Stimulated activated memory B cell treated with anti-CD40 and anti-IgM and Interleukin-4, amounts not matched to agents 10 μg/mL and 1 μg/mL and 100 μg/mL, for 72 hours (primary cell): ENCODE measurements around the gene CNTN5.

Source experiments
- ATAC-seq: fragments of 150-1000 bp; cut with Tn5 transposase; 2 replicates; pipeline ENCODE4 v1.10.0; 2021
- H3K27ac Mint-ChIP-seq: one replicate; pipeline ENCODE4 v1.8.0; 2022; ENCODE audit warnings: mild to moderate bottlenecking, mixed read lengths
- H3K27me3 Mint-ChIP-seq: one replicate; pipeline ENCODE4 v1.8.0; 2022; ENCODE audit warnings: mixed read lengths
- H3K36me3 Mint-ChIP-seq: one replicate; pipeline ENCODE4 v1.8.0; 2022; ENCODE audit warnings: mixed read lengths
- H3K4me1 Mint-ChIP-seq: one replicate; pipeline ENCODE4 v1.8.0; 2022; ENCODE audit warnings: mixed read lengths
- H3K4me3 Mint-ChIP-seq: one replicate; pipeline ENCODE4 v1.8.0; 2022; ENCODE audit warnings: mild to moderate bottlenecking, moderate library complexity, mixed read lengths
- H3K9me3 Mint-ChIP-seq: one replicate; pipeline ENCODE4 v1.8.0; 2022; ENCODE audit warnings: mixed read lengths

Gene CNTN5

DNA sequence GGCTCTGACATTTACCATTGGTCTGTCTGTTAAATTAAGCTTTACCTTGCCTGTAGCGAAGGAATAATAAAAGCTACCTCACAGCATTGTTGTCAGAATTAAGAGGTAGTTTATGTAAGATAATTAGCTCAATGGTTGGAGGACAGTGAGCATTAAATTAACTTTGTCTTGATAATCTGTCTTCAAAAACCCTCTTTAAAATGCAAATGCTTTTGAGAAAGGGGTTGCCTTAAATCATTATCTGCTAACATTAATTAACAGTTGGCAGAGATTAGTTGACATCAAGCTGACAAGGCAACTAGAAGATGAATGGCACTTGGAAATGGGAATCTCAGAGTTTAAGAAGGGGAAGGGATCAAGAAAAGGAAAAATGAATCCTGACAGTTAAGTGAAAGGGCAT, 905.2 kb downstream of the CNTN5 start:
- Mint-ChIP-seq H3K9me3 (peaks cover 14% of the 10 kb centered on the region), H3K4me1 (no peaks in the 10 kb centered on the region), H3K27me3 (no peaks in the 10 kb centered on the region), H3K36me3 (no peaks in the 10 kb centered on the region), H3K4me3 (no peak overlapping the region), H3K27ac (no peak overlapping the region)
- ATAC-seq = no peak

DNA sequence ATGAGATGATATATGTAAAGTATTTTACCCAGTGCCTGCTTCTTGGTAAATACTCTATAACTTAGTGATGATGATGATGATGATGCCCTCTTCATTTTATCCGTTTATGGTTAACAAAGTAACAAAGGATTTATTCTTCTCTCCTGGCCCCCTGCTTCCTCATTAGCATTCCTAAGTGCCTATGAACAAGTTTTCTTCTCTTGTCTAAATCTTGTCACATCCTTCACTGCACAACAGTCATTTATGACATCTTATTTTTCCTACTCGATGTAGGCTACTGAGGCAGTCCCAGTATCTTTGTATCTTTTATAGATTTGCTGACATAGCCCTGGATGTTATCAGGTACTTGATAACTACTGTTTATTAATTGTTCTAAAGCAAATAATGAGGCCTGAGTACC, 911.9 kb downstream of the CNTN5 start:
- Mint-ChIP-seq H3K4me3 (no peak overlapping the region), H3K36me3 (no peaks in the 10 kb centered on the region), H3K9me3 (peaks cover 12% of the 10 kb centered on the region), H3K4me1 (no peaks in the 10 kb centered on the region), H3K27me3 (no peaks in the 10 kb centered on the region), H3K27ac (no peak overlapping the region)
- ATAC-seq = no peak

DNA sequence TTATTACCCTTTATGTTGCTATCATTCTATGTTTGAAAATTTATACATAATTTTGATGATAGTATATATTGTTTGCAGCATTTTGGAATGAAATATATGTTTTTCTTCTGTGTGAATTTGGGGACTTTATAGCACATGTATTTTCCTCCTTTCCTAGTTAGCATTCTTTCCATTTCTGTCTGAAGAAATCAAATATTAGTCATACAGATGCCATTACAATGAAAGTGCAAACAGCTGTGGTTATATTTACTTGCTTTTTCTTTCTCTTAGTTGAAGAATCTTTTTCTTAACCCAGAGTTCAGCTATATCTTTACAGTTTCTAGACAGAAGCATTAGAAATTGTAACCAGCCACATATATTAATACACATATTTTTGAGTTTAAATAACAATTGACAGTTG, 913.3 kb downstream of the CNTN5 start:
- Mint-ChIP-seq H3K27ac (no peak overlapping the region), H3K36me3 (no peaks in the 10 kb centered on the region)
- no peak for ATAC-seq

DNA sequence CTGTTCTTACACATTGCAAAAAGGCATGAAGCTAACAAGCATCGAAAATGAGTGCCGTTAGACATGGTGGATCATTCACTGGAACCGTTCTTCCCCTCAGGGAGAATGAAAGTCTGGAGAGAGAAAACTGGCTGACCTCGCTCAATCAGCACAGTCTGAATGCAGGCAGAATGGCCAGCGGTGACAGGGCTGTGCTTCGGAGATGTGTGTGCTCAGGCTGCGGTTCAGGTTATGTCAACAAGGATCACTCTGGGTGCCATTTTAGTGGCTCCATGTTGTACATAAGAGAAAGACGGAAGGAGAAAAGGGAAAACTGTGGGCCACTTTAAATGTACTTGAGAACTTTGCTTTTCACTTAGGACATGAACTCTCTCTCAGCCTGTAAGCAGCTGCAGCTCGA, 916.6 kb downstream of the CNTN5 start:
- no peak overlapping the region for H3K4me3 Mint-ChIP-seq
- no peak for ATAC-seq
- H3K36me3 Mint-ChIP-seq = no peaks in the 10 kb centered on the region
- no peak overlapping the region for H3K27ac Mint-ChIP-seq
- peaks cover 5% of the 10 kb centered on the region for H3K9me3 Mint-ChIP-seq
- H3K4me1 Mint-ChIP-seq = no peaks in the 10 kb centered on the region
- no peaks in the 10 kb centered on the region for H3K27me3 Mint-ChIP-seq

More for the DNA sequence above, 913.3 kb downstream of the CNTN5 start:
- Mint-ChIP-seq H3K4me1 (no peaks in the 10 kb centered on the region), H3K27me3 (no peaks in the 10 kb centered on the region), H3K9me3 (peaks cover 5% of the 10 kb centered on the region), H3K4me3 (no peak overlapping the region)

DNA sequence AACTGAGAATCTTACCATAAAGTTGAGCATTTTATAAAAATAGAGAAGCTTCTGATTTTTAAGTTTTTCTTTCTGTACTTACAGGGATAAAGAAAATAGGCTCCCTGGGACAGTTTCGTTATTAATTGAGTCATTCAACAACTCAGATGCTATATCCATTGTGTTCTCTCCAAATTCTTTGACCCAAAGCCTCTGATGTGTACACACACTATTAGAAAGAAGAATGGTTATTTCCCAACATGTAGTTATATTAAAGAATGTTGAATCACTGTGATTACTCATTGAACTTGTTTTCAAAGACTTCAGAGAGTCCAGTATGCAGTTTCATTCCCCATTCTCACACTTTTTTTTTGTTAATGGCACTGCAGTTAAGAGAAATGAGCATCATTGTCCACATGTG, 932.1 kb downstream of the CNTN5 start:
- no peak for ATAC-seq
- Mint-ChIP-seq H3K36me3 (no peaks in the 10 kb centered on the region), H3K27me3 (no peaks in the 10 kb centered on the region), H3K4me3 (no peak overlapping the region), H3K9me3 (peaks cover 2% of the 10 kb centered on the region), H3K27ac (no peak overlapping the region), H3K4me1 (no peaks in the 10 kb centered on the region)

DNA sequence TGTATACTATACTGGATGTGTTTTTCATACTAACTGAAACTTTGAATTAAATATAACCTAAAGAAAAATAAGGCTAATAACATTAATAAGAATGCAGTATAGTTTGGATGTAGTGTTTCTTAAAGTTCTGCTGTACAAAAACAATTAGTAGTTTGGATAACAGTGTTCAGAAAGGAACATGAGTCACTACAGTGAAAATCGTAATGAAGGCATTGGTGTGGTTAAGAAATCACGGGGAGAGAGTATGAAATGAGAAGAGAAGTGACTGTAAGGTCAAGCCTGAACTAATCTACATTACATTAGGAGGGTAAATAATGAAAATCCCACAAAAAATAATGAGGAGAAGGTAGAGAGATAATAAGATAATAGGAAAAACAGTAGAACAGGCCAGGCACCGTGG, 939.8 kb downstream of the CNTN5 start:
- Mint-ChIP-seq H3K36me3 (no peaks in the 10 kb centered on the region), H3K4me3 (no peak overlapping the region), H3K27me3 (no peaks in the 10 kb centered on the region), H3K4me1 (no peaks in the 10 kb centered on the region), H3K9me3 (peaks cover 14% of the 10 kb centered on the region), H3K27ac (no peak overlapping the region)
- ATAC-seq = no peak

DNA sequence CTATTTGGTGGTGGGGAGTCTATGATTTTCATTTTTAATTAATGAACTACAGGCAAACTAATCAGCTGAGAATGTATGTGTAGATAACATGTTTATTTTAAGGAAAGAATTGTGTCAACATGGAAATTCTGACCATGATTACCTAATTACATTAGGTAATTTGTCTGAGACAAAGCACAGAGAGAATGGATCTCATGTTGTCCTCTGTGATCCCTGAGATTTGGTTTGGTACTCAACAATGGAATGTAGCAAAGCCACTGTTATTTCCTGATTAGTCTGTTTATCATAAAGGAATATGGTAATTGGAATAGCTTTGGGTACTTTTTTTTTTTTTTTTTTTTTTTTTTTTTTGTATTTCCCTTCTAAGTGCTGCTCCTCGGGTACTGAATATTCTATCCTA, 947.6 kb downstream of the CNTN5 start:
- H3K4me1 Mint-ChIP-seq = no peaks in the 10 kb centered on the region
- no peak for ATAC-seq
- no peak overlapping the region for H3K4me3 Mint-ChIP-seq
- no peaks in the 10 kb centered on the region for H3K36me3 Mint-ChIP-seq
- peaks cover 6% of the 10 kb centered on the region for H3K9me3 Mint-ChIP-seq
- no peak overlapping the region for H3K27ac Mint-ChIP-seq
- no peaks in the 10 kb centered on the region for H3K27me3 Mint-ChIP-seq

DNA sequence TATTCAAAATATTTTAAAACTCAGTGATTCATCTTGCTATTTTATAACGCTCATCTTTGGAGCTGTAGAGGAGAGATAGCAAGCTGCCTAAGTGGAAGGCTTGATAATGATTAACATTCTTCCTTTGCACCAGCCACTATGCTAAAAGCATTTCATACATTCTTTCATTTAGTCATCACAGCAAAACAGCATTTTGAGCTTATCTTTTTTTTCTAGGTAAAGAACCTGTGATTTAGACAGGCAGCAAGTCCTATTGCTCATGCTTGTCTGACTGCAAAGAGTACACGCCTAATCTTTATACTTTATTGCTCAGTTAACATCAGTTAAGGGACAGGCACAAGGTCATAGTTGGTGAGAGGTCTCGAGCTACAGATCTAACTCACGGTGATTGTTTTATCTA, 953.2 kb downstream of the CNTN5 start:
- Mint-ChIP-seq H3K27ac (no peak overlapping the region), H3K4me3 (no peak overlapping the region), H3K27me3 (no peaks in the 10 kb centered on the region), H3K9me3 (peaks cover 1% of the 10 kb centered on the region), H3K4me1 (no peaks in the 10 kb centered on the region), H3K36me3 (no peaks in the 10 kb centered on the region)
- no peak for ATAC-seq

DNA sequence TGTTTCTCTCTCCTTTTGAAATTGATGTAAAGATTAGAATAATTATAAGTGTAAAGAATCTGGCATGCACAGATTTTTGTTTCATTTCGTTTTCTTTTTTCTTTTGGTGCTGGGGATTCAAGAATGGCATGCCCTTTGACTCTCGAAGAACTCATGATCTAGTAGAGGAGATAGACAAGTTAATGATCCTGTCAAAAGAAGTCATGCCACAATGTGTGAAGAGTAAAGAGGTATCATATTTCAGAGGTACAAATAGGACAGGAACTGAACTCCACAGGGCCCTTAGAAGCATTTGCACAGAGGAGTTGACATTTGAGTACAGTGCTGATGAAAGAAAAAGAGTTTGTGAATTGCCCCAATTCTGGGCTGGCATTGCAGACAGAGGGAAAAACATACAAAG, 958.3 kb downstream of the CNTN5 start:
- no peaks in the 10 kb centered on the region for H3K36me3 Mint-ChIP-seq
- H3K27ac Mint-ChIP-seq = no peak overlapping the region
- no peaks in the 10 kb centered on the region for H3K4me1 Mint-ChIP-seq
- peaks cover 7% of the 10 kb centered on the region for H3K9me3 Mint-ChIP-seq
- H3K27me3 Mint-ChIP-seq = no peaks in the 10 kb centered on the region
- no peak for ATAC-seq
- no peak overlapping the region for H3K4me3 Mint-ChIP-seq

DNA sequence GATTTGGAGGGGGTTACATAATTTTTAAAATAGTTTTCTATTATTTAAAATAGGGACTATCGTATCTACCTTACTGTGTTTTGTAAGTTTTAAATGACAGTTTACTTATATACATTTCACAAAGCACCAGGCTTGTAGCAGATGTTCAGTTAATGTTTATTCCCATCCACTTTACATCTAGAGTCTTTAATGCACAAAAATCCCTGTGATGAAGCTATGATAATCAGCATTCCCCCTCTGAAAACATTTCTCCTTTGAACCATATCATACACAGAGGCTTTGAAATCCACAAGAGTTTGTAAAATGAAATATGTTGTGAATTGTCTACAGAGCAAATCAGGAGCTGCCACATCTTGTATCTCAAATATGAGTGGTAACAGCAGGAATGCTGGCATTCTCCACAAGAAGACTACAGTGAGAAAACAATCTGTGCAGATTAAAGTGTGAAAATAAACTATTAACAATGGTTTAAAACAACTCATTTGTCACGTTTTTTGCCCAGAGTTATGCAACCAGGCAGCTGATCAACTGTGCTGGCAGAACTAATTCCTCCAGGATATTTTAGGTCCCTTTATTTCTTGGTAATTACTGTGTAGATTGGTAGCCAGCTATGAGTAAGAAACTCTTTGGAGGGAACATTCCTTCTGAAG, 967.2 kb downstream of the CNTN5 start:
- Mint-ChIP-seq H3K4me1 (no peaks in the 10 kb centered on the region), H3K27ac (no peak overlapping the region), H3K4me3 (no peak overlapping the region), H3K9me3 (peaks cover 10% of the 10 kb centered on the region), H3K36me3 (no peaks in the 10 kb centered on the region), H3K27me3 (no peaks in the 10 kb centered on the region)
- ATAC-seq = no peak

DNA sequence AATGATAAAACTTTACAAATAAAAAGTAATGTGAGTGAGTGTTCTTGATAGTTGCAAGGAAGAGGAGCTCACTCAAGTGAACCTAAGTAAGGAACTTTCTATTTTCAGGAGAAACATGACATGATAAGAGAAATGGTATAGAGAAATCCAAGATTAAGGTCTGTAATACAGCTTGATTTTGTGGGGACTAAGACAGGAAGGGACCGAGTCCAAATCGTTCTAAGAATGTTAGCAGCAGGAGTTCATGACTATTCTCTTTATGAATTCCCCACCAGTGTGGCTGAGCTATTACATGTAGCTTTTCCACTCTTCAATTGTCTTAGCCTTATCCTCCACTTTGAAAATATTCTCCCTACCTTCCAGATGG, 967.7 kb downstream of the CNTN5 start:
- H3K4me3 Mint-ChIP-seq = no peak overlapping the region
- H3K9me3 Mint-ChIP-seq = peaks cover 7% of the 10 kb centered on the region
- H3K27me3 Mint-ChIP-seq = no peaks in the 10 kb centered on the region
- no peaks in the 10 kb centered on the region for H3K36me3 Mint-ChIP-seq
- H3K27ac Mint-ChIP-seq = no peak overlapping the region
- no peak for ATAC-seq
- H3K4me1 Mint-ChIP-seq = no peaks in the 10 kb centered on the region

DNA sequence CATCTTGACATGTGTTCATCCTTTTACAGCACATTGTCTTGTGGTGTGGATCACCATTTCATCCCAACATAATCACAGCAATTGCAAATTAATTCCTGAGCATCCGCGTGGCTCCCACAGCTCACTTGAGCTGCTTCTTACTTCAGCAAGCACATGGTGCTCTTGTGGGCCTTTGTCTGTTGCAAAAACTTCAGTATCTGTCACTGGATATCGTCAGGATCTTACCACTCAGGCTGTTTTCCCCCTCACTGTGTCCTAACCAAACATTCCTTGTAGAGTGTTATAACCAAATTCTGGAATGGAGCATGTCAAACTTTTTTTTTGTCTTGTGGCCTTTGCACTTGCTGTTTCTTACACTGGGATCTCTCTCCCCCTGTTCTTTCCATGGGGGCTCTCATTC, 983.2 kb downstream of the CNTN5 start:
- Mint-ChIP-seq H3K27me3 (no peaks in the 10 kb centered on the region), H3K4me1 (no peaks in the 10 kb centered on the region), H3K4me3 (no peak overlapping the region), H3K9me3 (peaks cover 7% of the 10 kb centered on the region), H3K36me3 (no peaks in the 10 kb centered on the region), H3K27ac (no peak overlapping the region)
- no peak for ATAC-seq

DNA sequence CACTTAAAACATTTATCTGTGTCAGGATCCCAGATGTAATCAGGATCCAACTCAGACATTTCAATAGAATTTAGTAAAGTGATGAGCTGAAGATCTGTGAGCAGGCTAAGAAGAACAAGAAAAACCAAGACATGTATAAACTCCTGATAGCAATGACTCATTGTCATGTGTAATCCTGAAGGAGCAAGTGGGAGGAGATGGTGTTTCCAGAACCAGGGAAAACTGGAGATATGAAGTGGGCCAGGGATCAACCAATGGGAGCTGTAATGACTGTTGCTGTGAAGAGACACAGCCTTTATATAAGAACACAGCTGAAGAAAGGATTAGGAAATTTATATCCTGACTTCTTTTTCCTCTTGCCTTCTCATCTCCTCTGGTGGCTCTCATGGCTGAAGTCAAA, 983.8 kb downstream of the CNTN5 start:
- Mint-ChIP-seq H3K36me3 (no peaks in the 10 kb centered on the region), H3K27me3 (no peaks in the 10 kb centered on the region), H3K4me1 (no peaks in the 10 kb centered on the region), H3K27ac (no peak overlapping the region), H3K4me3 (no peak overlapping the region), H3K9me3 (peaks cover 7% of the 10 kb centered on the region)
- ATAC-seq = no peak

DNA sequence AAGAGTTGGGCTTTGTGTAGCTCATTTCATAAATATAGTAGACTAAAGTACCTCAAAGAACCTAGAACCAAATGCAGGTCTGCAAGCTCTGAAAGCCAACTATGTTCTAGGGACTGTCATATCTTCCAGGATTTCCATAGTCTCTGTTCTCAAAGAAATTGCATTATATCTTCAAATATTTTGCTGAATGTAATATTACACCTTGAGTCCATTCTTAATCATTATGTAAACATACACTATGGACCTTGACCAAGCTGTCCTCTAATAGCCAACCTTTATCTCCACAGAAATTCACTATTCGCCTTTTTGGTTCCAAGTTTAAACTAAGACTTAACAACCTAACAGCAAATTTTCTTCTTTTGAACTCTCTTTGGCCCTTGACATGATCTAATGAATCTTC, 987.7 kb downstream of the CNTN5 start:
- no peaks in the 10 kb centered on the region for H3K27me3 Mint-ChIP-seq
- no peak overlapping the region for H3K27ac Mint-ChIP-seq
- H3K9me3 Mint-ChIP-seq = peaks cover 7% of the 10 kb centered on the region
- H3K4me1 Mint-ChIP-seq = no peaks in the 10 kb centered on the region
- H3K36me3 Mint-ChIP-seq = no peaks in the 10 kb centered on the region
- no peak for ATAC-seq
- H3K4me3 Mint-ChIP-seq = no peak overlapping the region

DNA sequence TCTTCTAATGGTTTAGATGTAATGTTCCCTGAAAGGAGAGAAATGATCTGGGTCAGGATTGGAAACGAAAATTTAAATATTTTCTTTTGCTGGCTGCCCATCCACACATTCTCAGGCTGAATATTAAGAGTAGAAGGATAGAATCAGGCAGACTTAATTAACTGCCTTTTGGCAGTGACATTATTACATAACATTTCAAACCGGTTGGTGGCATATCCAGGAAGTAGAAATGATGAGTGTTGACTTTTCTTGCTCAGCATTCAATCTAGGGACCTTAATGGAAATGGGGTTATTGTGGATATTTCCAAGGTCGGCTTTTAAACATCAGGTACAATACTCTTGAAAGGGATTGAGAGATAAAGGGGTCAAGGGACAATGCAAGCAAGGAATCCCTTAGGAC, 989.0 kb downstream of the CNTN5 start:
- Mint-ChIP-seq H3K27ac (no peak overlapping the region), H3K4me1 (no peaks in the 10 kb centered on the region), H3K36me3 (no peaks in the 10 kb centered on the region), H3K27me3 (no peaks in the 10 kb centered on the region), H3K4me3 (no peak overlapping the region), H3K9me3 (peaks cover 7% of the 10 kb centered on the region)
- no peak for ATAC-seq

DNA sequence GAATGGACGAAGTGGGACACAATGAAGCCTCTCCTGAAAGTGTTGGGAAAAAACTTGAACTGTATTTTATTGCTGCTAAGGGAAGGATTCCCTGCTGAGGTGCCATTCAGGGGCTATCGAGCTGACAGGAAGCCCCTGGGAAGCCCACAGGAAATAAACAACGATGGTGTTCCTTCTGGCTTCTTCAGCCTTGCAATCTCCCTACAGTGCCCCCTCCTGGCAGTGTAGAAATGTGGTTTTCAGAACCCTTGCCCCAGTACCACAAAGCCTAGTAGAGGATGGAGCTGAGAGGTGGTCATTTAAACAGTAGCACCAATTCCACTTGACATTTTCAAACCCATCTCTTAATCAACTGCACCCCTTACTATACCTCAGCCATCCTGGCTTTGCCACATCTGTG, 989.6 kb downstream of the CNTN5 start:
- no peaks in the 10 kb centered on the region for H3K27me3 Mint-ChIP-seq
- H3K9me3 Mint-ChIP-seq = peaks cover 4% of the 10 kb centered on the region
- H3K4me3 Mint-ChIP-seq = no peak overlapping the region
- no peak for ATAC-seq
- no peaks in the 10 kb centered on the region for H3K36me3 Mint-ChIP-seq
- H3K27ac Mint-ChIP-seq = no peak overlapping the region
- no peaks in the 10 kb centered on the region for H3K4me1 Mint-ChIP-seq

DNA sequence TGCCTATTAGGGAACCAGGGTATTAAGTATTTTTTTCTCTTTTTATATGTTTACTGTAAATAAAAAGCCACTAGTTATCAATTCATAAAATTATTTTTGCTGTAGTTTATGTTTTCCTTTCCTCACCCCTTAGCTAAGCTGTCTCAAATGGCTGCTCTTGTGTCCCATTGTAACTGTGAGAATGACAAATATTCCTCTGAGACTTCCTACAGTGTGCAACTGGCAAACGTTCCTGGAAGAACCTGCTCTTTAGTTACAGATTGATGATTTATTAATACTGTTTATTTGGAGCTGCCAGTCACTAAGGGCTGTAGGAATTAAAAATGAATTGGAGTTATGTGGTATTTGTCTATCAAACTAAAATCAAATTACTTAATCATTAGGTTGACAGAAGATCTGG, 990.9 kb downstream of the CNTN5 start:
- ATAC-seq = no peak
- H3K9me3 Mint-ChIP-seq = no peaks in the 10 kb centered on the region

More for the DNA sequence above, 990.9 kb downstream of the CNTN5 start:
- H3K4me1 Mint-ChIP-seq = no peaks in the 10 kb centered on the region
- no peak overlapping the region for H3K4me3 Mint-ChIP-seq
- no peak overlapping the region for H3K27ac Mint-ChIP-seq
- no peaks in the 10 kb centered on the region for H3K36me3 Mint-ChIP-seq
- H3K27me3 Mint-ChIP-seq = no peaks in the 10 kb centered on the region
